Measurements from ENCODE around the gene OR7A10. TPM values are rescaled to one million over a fixed set of nuclear protein-coding genes. Genes with fewer than 3 reads are reported as not detected.
"Not testable (repeated sequence)": the region's sequence is repeated elsewhere in the genome, so short reads cannot be mapped to it uniquely, and the experiment has no call there.

Gene OR7A10
- total and polyA plus RNA-seq, 4 donors, result not detected

GRCh38 chr19:14798760-14799159 lies 50.0 kb downstream of the OR7A10 start:
- WGBS (ENCODE audit: insufficient coverage), result 83% methylated on average over 2 of the region's 5 CpGs
- H3K4me3 ChIP-seq (ENCODE audit: low read depth, low read length), result no peak overlapping the region
- no peak for DNase-seq (ENCODE audit: low read depth in 4 of 6, low spot score in 6 of 6)
- H3K27me3 ChIP-seq (ENCODE audit: control insufficient read depth, insufficient read depth, low read length), result no peaks in the 10 kb centered on the region
- no peaks in the 10 kb centered on the region for H3K36me3 ChIP-seq (ENCODE audit: control insufficient read depth, insufficient read depth, low read length)
- no peak overlapping the region for H3K27ac ChIP-seq (ENCODE audit: low read depth, low read length)
- H3K9me3 ChIP-seq (ENCODE audit: control insufficient read depth, insufficient read depth, low read length), result no peaks in the 10 kb centered on the region
- no peaks in the 10 kb centered on the region for H3K4me1 ChIP-seq (ENCODE audit: control insufficient read depth, insufficient read depth, low read length)

- no peaks in the 10 kb centered on the region for H3K27me3 ChIP-seq (ENCODE audit: control insufficient read depth, insufficient read depth, low read length)
- no peaks in the 10 kb centered on the region for H3K9me3 ChIP-seq (ENCODE audit: control insufficient read depth, insufficient read depth, low read length)
- WGBS (ENCODE audit: insufficient coverage), result 92% methylated on average over 9 of the region's 11 CpGs
Observed at GRCh38 chr19:14796021-14796420, 52.7 kb downstream of the OR7A10 start.

DNA sequence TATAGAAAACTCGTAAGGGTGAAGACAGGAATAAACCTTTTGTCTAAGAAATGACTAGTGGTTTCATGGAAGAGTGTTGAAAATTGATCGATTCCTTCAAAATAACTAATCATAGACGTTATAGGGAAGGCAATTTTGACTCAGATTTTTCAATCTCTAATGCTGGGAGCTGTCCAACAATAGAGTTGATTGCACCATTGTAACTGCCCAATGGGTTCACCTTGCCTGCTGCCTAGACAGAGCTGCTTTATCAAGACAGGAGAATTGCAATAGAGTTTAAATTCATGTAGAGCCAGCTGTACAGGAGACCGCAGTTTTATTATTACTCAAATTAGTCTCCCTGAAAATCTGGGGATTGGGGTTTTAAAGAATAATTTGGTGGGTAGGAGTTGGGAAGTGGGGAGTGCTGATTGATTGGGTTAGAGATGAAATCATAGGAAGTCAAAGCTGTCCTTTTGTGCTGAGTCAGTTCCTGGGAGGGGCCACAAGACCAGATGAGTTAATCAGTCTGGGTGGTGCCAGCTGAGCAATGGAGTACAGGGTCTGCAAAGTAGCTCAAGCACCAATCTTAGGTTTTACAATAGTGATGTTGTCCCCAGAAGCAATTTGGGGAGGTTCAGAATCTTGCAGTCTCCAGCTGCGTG lies 53.5 kb downstream of the OR7A10 start:
- Histone ChIP-seq H3K4me1 (ENCODE audit: control insufficient read depth, insufficient read depth, low read length) (no peaks in the 10 kb centered on the region), H3K27ac (ENCODE audit: low read depth, low read length) (no peak overlapping the region), H3K9me3 (ENCODE audit: control insufficient read depth, insufficient read depth, low read length) (no peaks in the 10 kb centered on the region), H3K27me3 (ENCODE audit: control insufficient read depth, insufficient read depth, low read length) (no peaks in the 10 kb centered on the region), H3K4me3 (ENCODE audit: low read depth, low read length) (no peak overlapping the region), H3K36me3 (ENCODE audit: control insufficient read depth, insufficient read depth, low read length) (no peaks in the 10 kb centered on the region)
- no peak for DNase-seq (ENCODE audit: low read depth in 4 of 6, low spot score in 6 of 6)
- WGBS (ENCODE audit: insufficient coverage), result 88% methylated on average over 1 of the region's 5 CpGs

More at GRCh38 chr19:14796021-14796420, 52.7 kb downstream of the OR7A10 start:
- H3K27ac ChIP-seq (ENCODE audit: low read depth, low read length), result no peak overlapping the region
- H3K4me3 ChIP-seq (ENCODE audit: low read depth, low read length), result no peak overlapping the region
- no peaks in the 10 kb centered on the region for H3K4me1 ChIP-seq (ENCODE audit: control insufficient read depth, insufficient read depth, low read length)
- H3K36me3 ChIP-seq (ENCODE audit: control insufficient read depth, insufficient read depth, low read length), result no peaks in the 10 kb centered on the region
- no peak for DNase-seq (ENCODE audit: low read depth in 4 of 6, low spot score in 6 of 6)

- H3K27ac ChIP-seq (ENCODE audit: low read depth, low read length); H3K27me3 ChIP-seq (ENCODE audit: control insufficient read depth, insufficient read depth, low read length); H3K4me3 ChIP-seq (ENCODE audit: low read depth, low read length); H3K4me1 ChIP-seq (ENCODE audit: control insufficient read depth, insufficient read depth, low read length); H3K36me3 ChIP-seq (ENCODE audit: control insufficient read depth, insufficient read depth, low read length); H3K9me3 ChIP-seq (ENCODE audit: control insufficient read depth, insufficient read depth, low read length): not testable (repeated sequence)
- 100% methylated on average over 1 of the region's 6 CpGs for WGBS (ENCODE audit: insufficient coverage)
- DNase-seq (ENCODE audit: low read depth in 4 of 6, low spot score in 6 of 6), result peak in 1 of 6 donors; percentile 23
Observed at GRCh38 chr19:14792250-14792649, 56.5 kb downstream of the OR7A10 start.

Small RNA genes within 50 kb of the gene (small RNA-seq; reads per million reads assigned to genes)
- gene AC005255.1 (ENCODE audit: low replicate concordance) (0.08 reads per million), gene OR7A18P (ENCODE audit: low replicate concordance) (not detected)

Other genes starting within 250 kb of the OR7A10 start
- 1 to 10 TPM in 1 of 2 donors, not detected in 1; 1.1 TPM for gene ADGRE3, start 174.1 kb downstream of the OR7A10 start, total RNA-seq
- gene ADGRE3, start 174.1 kb downstream of the OR7A10 start, polyA plus RNA-seq (ENCODE audit: insufficient read length in 2 of 2), result not detected
- 10 to 100 TPM; 22.8 to 25.5 TPM for gene ZNF333, start 158.9 kb downstream of the OR7A10 start, total RNA-seq
- gene ZNF333, start 158.9 kb downstream of the OR7A10 start, polyA plus RNA-seq (ENCODE audit: insufficient read length in 2 of 2), result 10 to 100 TPM; 23.9 to 44.0 TPM
- 1 to 10 TPM in 1 of 2 donors, under 1 TPM in 1; 0.33 to 1.3 TPM for gene ADGRE2, start 70.4 kb downstream of the OR7A10 start, total RNA-seq
- under 1 TPM; 0.38 to 0.81 TPM for gene ADGRE2, start 70.4 kb downstream of the OR7A10 start, polyA plus RNA-seq (ENCODE audit: insufficient read length in 2 of 2)
- gene OR7A5, start 13.7 kb downstream of the OR7A10 start, total RNA-seq, result under 1 TPM in 1 of 2 donors, not detected in 1; 0.39 TPM
- under 1 TPM in 1 of 2 donors, not detected in 1; 0.11 TPM for gene OR7A5, start 13.7 kb downstream of the OR7A10 start, polyA plus RNA-seq (ENCODE audit: insufficient read length in 2 of 2)
- gene OR7C1, start 13.7 kb downstream of the OR7A10 start, total RNA-seq, result under 1 TPM; 0.10 to 0.83 TPM
- under 1 TPM; 0.14 to 0.36 TPM for gene OR7C1, start 13.7 kb downstream of the OR7A10 start, polyA plus RNA-seq (ENCODE audit: insufficient read length in 2 of 2)
- not detected for gene OR7A17, start 37.2 kb upstream of the OR7A10 start, total RNA-seq
- gene OR7A17, start 37.2 kb upstream of the OR7A10 start, polyA plus RNA-seq (ENCODE audit: insufficient read length in 2 of 2), result under 1 TPM in 1 of 2 donors, not detected in 1; 0.12 TPM
- gene OR7C2, start 92.6 kb upstream of the OR7A10 start, total RNA-seq, result not detected
- not detected for gene OR7C2, start 92.6 kb upstream of the OR7A10 start, polyA plus RNA-seq (ENCODE audit: insufficient read length in 2 of 2)
- gene SLC1A6, start 130.9 kb upstream of the OR7A10 start, total RNA-seq, result 10 to 100 TPM in 1 of 2 donors, 1 to 10 TPM in 1; 9.6 to 29.2 TPM
- 10 to 100 TPM; 55.3 to 64.6 TPM for gene SLC1A6, start 130.9 kb upstream of the OR7A10 start, polyA plus RNA-seq (ENCODE audit: insufficient read length in 2 of 2)
- not detected for gene CASP14, start 200.6 kb upstream of the OR7A10 start, total RNA-seq
- not detected for gene CASP14, start 200.6 kb upstream of the OR7A10 start, polyA plus RNA-seq (ENCODE audit: insufficient read length in 2 of 2)
- not detected for gene OR1I1, start 233.3 kb upstream of the OR7A10 start, total RNA-seq
- gene OR1I1, start 233.3 kb upstream of the OR7A10 start, polyA plus RNA-seq (ENCODE audit: insufficient read length in 2 of 2), result under 1 TPM; 0.05 to 0.09 TPM